Urinary bladder (tissue), 4 donors: ENCODE results near the gene STK39. TPM values are rescaled to one million over a fixed set of nuclear protein-coding genes. Genes with fewer than 3 reads are reported as not detected.
A peak's percentile ranks its signal among the peaks of the same experiment; 100 is the strongest.

Source experiments
- DNase-seq: peaks from one replicate; pipeline ENCODE4 v3.0.0-alpha.2; 2015; ENCODE audit errors: extremely low spot score
- H3K27ac ChIP-seq: one replicate; pipeline ENCODE4 v1.5.1; 2013; ENCODE audit warnings: low read depth, mild to moderate bottlenecking, moderate library complexity
- H3K36me3 ChIP-seq: one replicate; pipeline ENCODE4 v1.6.1; 2013; ENCODE audit warnings: mild to moderate bottlenecking, moderate library complexity; ENCODE audit not compliant: insufficient read depth
- H3K4me1 ChIP-seq: one replicate; pipeline ENCODE4 v1.6.1; 2013; ENCODE audit warnings: mild to moderate bottlenecking, moderate library complexity; ENCODE audit not compliant: insufficient read depth
- H3K4me3 ChIP-seq: one replicate; pipeline ENCODE4 v1.5.1; 2013; ENCODE audit warnings: low read depth, low read length
- WGBS: extraction: QIAGEN DNeasy Blood & Tissue Kit; methylation state at CpG from one replicate; pipeline ENCODE4 v1.1.7; 2013; 5-methylcytosine and 5-hydroxymethylcytosine counted together
- polyA plus RNA-seq: library from polyadenylated mRNA; stranded (reverse); fragments of 200-250 nt; gene quantifications from one replicate; pipeline ENCODE4 v1.2.3, GENCODE V29; 2013
- total RNA-seq: library from RNA; depleted of rRNA; stranded (reverse); fragments of >200 nt; gene quantifications from one replicate; pipeline ENCODE4 v1.2.3, GENCODE V29; 2014
- donor health status: healthy with polysubstance abuse.
- donor health status: healthy.

The STK39 gene
- total and polyA plus RNA-seq, 2 donors: 17.5 to 37.7 TPM

DNA sequence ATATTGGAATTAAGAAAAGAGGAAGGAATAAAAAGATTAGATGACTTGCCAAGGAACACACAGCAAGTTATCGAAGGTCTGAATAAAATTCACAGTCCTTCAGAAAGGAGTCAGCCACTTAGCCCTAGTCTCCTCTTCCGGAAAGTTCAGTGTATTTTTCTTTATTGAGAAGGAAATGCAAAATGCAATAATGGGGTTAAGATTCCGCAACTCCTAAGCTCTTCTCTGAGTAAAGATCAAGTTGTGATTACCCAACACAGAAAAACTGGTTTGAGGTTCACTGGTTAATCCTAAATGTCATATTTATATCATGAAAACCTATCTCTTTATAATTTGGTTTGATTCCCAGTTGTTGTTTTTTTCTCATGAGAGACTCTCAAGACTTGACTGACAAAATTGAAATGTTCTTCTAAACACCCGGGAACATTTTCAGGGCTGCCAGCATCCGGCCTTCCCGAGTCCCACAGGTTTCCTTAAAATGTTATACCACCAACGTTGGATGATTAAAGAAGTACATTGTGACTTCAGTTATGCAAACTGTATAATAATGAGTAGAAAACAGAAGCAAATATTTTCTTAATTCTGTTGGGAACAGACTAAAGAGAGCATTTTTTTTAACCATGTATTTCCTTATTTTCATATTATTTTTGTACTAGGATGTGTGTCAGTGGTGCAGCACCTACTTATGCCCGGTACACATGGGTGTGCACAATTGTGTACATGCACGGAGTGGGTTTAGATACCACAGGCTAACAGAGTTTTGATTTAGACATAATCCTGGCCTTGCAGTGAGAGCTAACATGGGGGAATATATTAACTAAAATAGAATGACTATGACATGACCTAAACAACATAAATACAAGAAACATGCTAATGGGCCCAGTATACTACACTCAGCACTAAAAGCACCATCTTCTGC, 100.2 kb downstream of the STK39 start:
- H3K27ac ChIP-seq: no peak overlapping the region
- DNase-seq: no peak
- no peaks in the 10 kb centered on the region for H3K4me1 ChIP-seq
- H3K4me3 ChIP-seq: no peak overlapping the region
- H3K36me3 ChIP-seq: no peaks in the 10 kb centered on the region
- 92% methylated on average over 9 of the region's 9 CpGs for WGBS

DNA sequence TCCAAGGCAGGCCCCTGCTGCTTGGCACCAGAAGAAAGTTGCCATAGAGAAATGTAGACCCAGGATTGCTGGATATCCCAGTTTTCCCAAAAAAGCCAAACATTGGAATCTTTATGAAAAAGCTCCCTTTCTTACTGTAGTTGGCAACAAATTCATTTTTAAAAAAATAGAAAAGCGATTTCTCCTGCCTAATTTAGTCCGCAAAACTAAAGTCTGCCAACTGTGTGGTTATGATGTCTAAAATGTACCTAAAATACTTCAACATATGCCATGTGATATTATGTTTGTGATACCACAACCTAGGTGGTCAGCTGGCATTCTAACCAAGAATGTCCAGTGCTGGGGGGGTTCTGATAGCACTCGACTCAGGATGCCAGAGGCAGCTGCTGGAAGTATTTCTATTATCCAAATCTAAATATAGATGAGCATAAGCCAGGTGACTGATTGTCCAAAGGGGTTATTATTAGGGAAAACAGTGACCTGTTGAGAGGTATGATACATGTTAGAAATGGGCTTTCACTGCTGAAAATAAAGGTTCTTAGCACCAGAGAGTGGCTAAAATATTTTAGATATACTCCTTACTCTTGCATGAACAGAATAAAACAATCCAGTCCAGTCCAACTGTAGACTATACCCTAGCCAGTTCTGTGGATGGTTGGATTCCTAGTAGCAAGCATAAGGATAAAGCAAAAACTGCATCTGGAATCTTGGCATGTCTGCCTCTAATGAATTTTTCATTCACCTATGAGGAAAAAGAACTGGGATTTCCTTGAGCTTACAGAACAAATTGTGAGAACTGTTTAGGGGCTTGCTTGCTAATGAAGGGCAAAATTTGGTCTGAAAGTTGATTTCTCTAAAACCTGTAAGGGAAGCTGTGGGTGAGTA, 101.7 kb downstream of the STK39 start:
- WGBS: 88% methylated on average over 3 of the region's 3 CpGs
- H3K36me3 ChIP-seq: no peaks in the 10 kb centered on the region
- no peak for DNase-seq
- H3K27ac ChIP-seq: no peak overlapping the region
- H3K4me1 ChIP-seq: no peaks in the 10 kb centered on the region
- no peak overlapping the region for H3K4me3 ChIP-seq

- Histone ChIP-seq H3K4me1 (no peaks in the 10 kb centered on the region), H3K27ac (no peak overlapping the region), H3K4me3 (no peak overlapping the region), H3K36me3 (peaks cover 1% of the 10 kb centered on the region)
- no peak for DNase-seq
- 73% methylated on average over 2 of the region's 2 CpGs for WGBS
Observed at GRCh38 chr2:168145011-168145410, 102.4 kb downstream of the STK39 start.

DNA sequence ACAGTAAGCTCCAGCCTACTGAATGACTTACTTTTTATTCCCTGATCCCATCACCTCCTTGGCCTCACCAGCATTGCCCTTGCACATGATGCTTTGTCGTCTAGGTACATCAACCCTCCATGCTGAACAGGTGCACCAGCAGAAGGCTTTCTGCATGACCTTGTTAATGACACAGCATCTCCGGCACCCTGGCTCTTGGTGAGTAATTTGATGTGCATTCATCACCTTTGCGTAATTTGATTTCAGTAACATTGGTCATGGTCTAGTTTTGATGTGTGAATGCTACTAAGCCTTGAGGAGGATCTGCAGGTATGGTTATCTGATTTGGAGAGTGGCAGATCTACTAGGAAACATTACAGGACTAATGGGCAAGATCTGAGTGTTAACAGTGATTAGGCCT, 103.6 kb downstream of the STK39 start:
- DNase-seq: no peak
- no peaks in the 10 kb centered on the region for H3K4me1 ChIP-seq
- no peak overlapping the region for H3K27ac ChIP-seq
- WGBS: 97% methylated on average over 3 of the region's 3 CpGs
- H3K4me3 ChIP-seq: no peak overlapping the region
- peaks cover 3% of the 10 kb centered on the region for H3K36me3 ChIP-seq

- Histone ChIP-seq H3K36me3 (peaks cover 3% of the 10 kb centered on the region), H3K4me1 (no peaks in the 10 kb centered on the region), H3K27ac (no peak overlapping the region), H3K4me3 (no peak overlapping the region)
- no peak for DNase-seq
- WGBS: 97% methylated on average over 5 of the region's 5 CpGs
Observed at GRCh38 chr2:168140892-168141291, 106.5 kb downstream of the STK39 start.

- H3K4me1 ChIP-seq: no peaks in the 10 kb centered on the region
- WGBS: 78% methylated on average over 4 of the region's 4 CpGs
- H3K36me3 ChIP-seq: peaks cover 3% of the 10 kb centered on the region
- DNase-seq: no peak
- H3K27ac ChIP-seq: no peak overlapping the region
- no peak overlapping the region for H3K4me3 ChIP-seq
Observed at GRCh38 chr2:168139852-168140251, 107.5 kb downstream of the STK39 start.

DNA sequence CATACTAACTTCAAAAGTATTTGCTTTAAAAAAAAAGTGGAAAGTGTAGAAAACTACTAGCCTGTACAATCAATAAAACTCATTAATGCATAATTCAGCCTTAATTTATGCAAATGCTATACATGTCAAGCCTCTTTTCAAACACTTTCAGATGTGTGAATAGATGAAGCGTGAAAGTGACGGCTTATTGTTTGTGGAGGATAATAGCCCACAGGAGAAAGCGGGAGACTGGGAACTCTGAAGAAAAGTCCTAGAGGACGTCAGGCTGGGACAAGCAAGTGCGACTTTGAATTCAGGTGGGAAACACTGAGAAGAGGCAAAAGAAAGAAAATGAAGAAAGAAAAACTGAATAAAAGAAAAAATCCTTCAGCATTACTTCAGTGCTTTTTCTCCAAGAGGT, 108.5 kb downstream of the STK39 start:
- no peak for DNase-seq
- Histone ChIP-seq H3K4me1 (no peaks in the 10 kb centered on the region), H3K27ac (no peak overlapping the region), H3K4me3 (no peak overlapping the region), H3K36me3 (peaks cover 3% of the 10 kb centered on the region)
- WGBS: 98% methylated on average over 5 of the region's 5 CpGs

GRCh38 chr2:168138374-168138773, 109.0 kb downstream of the STK39 start:
- DNase-seq: no peak
- 90% methylated on average over 5 of the region's 5 CpGs for WGBS
- no peak overlapping the region for H3K27ac ChIP-seq
- H3K4me1 ChIP-seq: no peaks in the 10 kb centered on the region
- H3K4me3 ChIP-seq: no peak overlapping the region
- H3K36me3 ChIP-seq: peaks cover 3% of the 10 kb centered on the region

GRCh38 chr2:168137510-168138180, 109.8 kb downstream of the STK39 start:
- peaks cover 3% of the 10 kb centered on the region for H3K36me3 ChIP-seq
- no peaks in the 10 kb centered on the region for H3K4me1 ChIP-seq
- no peak overlapping the region for H3K4me3 ChIP-seq
- H3K27ac ChIP-seq: peak overlapping the region; percentile 5
- WGBS: 90% methylated on average over 3 of the region's 3 CpGs
- DNase-seq: no peak

- no peak overlapping the region for H3K4me3 ChIP-seq
- no peaks in the 10 kb centered on the region for H3K4me1 ChIP-seq
- peaks cover 3% of the 10 kb centered on the region for H3K36me3 ChIP-seq
- 35% methylated on average over 2 of the region's 2 CpGs for WGBS
- DNase-seq: no peak
- H3K27ac ChIP-seq: no peak overlapping the region
Observed at GRCh38 chr2:168136392-168136977, 110.9 kb downstream of the STK39 start.

- H3K27ac ChIP-seq: no peak overlapping the region
- 95% methylated on average over 4 of the region's 4 CpGs for WGBS
- DNase-seq: no peak
- H3K4me3 ChIP-seq: no peak overlapping the region
- peaks cover 3% of the 10 kb centered on the region for H3K36me3 ChIP-seq
- no peaks in the 10 kb centered on the region for H3K4me1 ChIP-seq
Observed at GRCh38 chr2:168135630-168136029, 111.8 kb downstream of the STK39 start.

- Histone ChIP-seq H3K4me1 (no peaks in the 10 kb centered on the region), H3K4me3 (no peak overlapping the region), H3K36me3 (peaks cover 3% of the 10 kb centered on the region), H3K27ac (no peak overlapping the region)
- DNase-seq: no peak
- 94% methylated on average over 2 of the region's 2 CpGs for WGBS
Observed at GRCh38 chr2:168135121-168135520, 112.3 kb downstream of the STK39 start.

DNA sequence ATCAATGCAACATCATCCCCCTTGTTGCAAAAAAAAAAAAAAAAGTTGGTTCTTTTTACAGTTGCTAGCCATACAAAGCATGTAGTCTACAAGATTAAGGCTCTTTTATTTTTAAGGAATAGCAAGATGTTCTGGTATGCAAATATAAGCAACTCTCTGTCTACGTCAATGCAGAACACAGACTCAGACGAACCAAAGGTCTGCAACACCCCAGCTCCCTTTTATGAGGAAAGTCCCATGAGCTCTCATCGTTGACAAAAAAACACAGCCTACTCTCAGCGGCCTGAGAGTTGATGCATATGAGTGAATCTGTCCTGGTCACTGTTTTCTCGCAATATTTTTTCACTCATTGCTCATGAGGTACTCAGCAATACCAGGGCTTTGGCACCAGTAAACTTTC, 112.9 kb downstream of the STK39 start:
- DNase-seq: no peak
- peaks cover 2% of the 10 kb centered on the region for H3K36me3 ChIP-seq
- no peaks in the 10 kb centered on the region for H3K4me1 ChIP-seq
- WGBS: 88% methylated on average over 5 of the region's 5 CpGs
- H3K4me3 ChIP-seq: no peak overlapping the region
- H3K27ac ChIP-seq: no peak overlapping the region
